AG09319 (cell line): ENCODE measurements around the gene EPB41L1.

Experiments used
- DNase-seq: peaks from one replicate; pipeline ENCODE4 v3.0.0-alpha.2; 2010; ENCODE audit warnings: low read depth; ENCODE audit errors: extremely low read depth
- CTCF ChIP-seq: IDR thresholded peaks from 2 replicates; pipeline ENCODE4 v1.5.1; 2011; ENCODE audit warnings: low read depth, mild to moderate bottlenecking, inconsistent platforms, low read length, moderate library complexity

Gene EPB41L1

GRCh38 chr20:36173451-36173933 is 19.0 kb downstream of the EPB41L1 start:
- no peak for DNase-seq

GRCh38 chr20:36175016-36175415 is 20.5 kb downstream of the EPB41L1 start:
- no peak for DNase-seq
- no peak for TF ChIP-seq CTCF

More at GRCh38 chr20:36173451-36173933, 19.0 kb downstream of the EPB41L1 start:
- no peak for TF ChIP-seq CTCF

- no peak for DNase-seq
- TF ChIP-seq CTCF, result no peak
Observed at GRCh38 chr20:36175475-36175995, 21.0 kb downstream of the EPB41L1 start.

GRCh38 chr20:36177716-36178115 is 23.2 kb downstream of the EPB41L1 start:
- no peak for TF ChIP-seq CTCF
- no peak for DNase-seq

- no peak for TF ChIP-seq CTCF
- DNase-seq, result no peak
Observed at GRCh38 chr20:36179170-36179945, 24.8 kb downstream of the EPB41L1 start.

GRCh38 chr20:36180323-36180722 is 25.8 kb downstream of the EPB41L1 start:
- DNase-seq, result no peak
- TF ChIP-seq CTCF, result no peak

- DNase-seq, result no peak
- no peak for TF ChIP-seq CTCF
Observed at GRCh38 chr20:36181934-36182603, 27.5 kb downstream of the EPB41L1 start.
